Suprapubic skin (tissue), 4 donors: ENCODE data around the gene BTBD7. TPM values are rescaled to one million over a fixed set of nuclear protein-coding genes. Genes with fewer than 3 reads are reported as not detected.

Source experiments
- DNase-seq, 2 donors: peaks; one replicate each; pipeline ENCODE4 v3.0.0-alpha.2; 2019; ENCODE audit warnings: low spot score in 2 of 2
- H3K27ac ChIP-seq: fragments of 200-600 bp; sonication (generic); one replicate; pipeline ENCODE4 v1.5.1; 2019
- H3K27me3 ChIP-seq: fragments of 200-600 bp; sonication (generic); one replicate; pipeline ENCODE4 v1.5.1; 2019
- H3K36me3 ChIP-seq: fragments of 200-600 bp; sonication (generic); one replicate; pipeline ENCODE4 v1.5.1; 2019
- H3K4me1 ChIP-seq: fragments of 200-600 bp; sonication (generic); one replicate; pipeline ENCODE4 v1.5.1; 2019
- H3K4me3 ChIP-seq: fragments of 200-600 bp; sonication (generic); one replicate; pipeline ENCODE4 v1.5.1; 2019; ENCODE audit warnings: mild to moderate bottlenecking
- H3K9me3 ChIP-seq: fragments of 200-600 bp; sonication (generic); one replicate; pipeline ENCODE4 v1.5.1; 2019
- EP300 ChIP-seq: sonication (generic); formaldehyde crosslinking; IDR thresholded peaks from one replicate; pipeline ENCODE4 v1.6.1; 2017; ENCODE audit warnings: antibody characterized with exemption
- POLR2A ChIP-seq, 2 donors: fragments of 450-650 bp; IDR thresholded peaks; one replicate each; pipeline ENCODE4 v1.6.1; 2017; ENCODE audit warnings: antibody characterized with exemption in 2 of 2, mild to moderate bottlenecking in 2 of 2, moderate library complexity in 2 of 2
- POLR2AphosphoS5 ChIP-seq, 3 donors: sonication (generic); formaldehyde crosslinking; IDR thresholded peaks; one replicate each; pipeline ENCODE4 v1.6.1; 2017; ENCODE audit warnings: antibody characterized with exemption in 3 of 3
- WGBS: methylation state at CpG from one replicate; pipeline ENCODE4 v1.1.5; 2018; 5-methylcytosine and 5-hydroxymethylcytosine counted together
- total RNA-seq, 4 donors: library from RNA; depleted of rRNA; stranded (reverse); fragments of >200 nt; gene quantifications; one replicate each; pipeline ENCODE4 v1.1.0, GENCODE V29; 2016
- TF ChIP-seq, protein P1 (sequence below), 2 donors: fragments of 200-600 bp in 1 of 2; fragments of 450-650 bp in 1 of 2; sonication (generic) in 1 of 2; IDR thresholded peaks; one replicate each; pipeline ENCODE4 v1.5.1; 2016 to 2019; ENCODE audit warnings: antibody characterized with exemption in 2 of 2, mild to moderate bottlenecking in 1 of 2, moderate library complexity in 1 of 2

The BTBD7 gene
- total RNA-seq, 4 donors from 2014 or later = 18.8 to 27.0 (median 23.6) TPM

DNA sequence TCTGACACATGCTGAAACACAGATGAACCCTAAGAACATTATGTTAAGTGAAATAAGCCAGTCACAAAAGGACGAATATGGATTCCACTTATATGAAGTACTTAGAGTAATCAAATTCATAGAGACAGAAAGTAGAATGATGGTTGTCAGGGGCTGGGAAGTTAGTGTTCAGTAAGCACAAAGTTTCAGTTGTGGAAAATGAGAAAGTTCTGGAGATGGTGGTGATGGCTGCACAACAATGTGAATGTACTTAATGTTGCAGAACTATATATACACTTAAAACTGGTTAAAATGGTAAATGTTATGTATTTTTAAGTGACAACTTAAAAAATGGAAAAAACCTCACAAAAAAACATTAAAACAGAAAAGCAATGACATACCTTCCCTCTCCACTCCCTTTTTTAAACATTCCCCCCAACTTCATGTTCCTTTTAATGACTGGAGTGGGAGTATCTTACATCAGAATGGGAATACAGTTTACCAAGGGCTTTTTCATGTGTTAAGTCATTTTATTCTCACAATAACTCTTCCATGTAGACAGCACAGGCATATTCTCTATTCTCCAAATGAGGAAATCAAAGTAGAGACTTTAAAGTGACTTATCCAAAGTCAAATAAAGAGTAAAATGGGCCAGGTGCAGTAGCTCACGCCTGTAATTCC is 24.0 kb downstream of the BTBD7 start:
- TF ChIP-seq POLR2A (IDR thresholded peaks at IDR 0.05) = no peak
- TF ChIP-seq EP300 = no peak
- no peak for TF ChIP-seq POLR2AphosphoS5 (IDR thresholded peaks at IDR 0.05)
- TF ChIP-seq, protein P1, sequence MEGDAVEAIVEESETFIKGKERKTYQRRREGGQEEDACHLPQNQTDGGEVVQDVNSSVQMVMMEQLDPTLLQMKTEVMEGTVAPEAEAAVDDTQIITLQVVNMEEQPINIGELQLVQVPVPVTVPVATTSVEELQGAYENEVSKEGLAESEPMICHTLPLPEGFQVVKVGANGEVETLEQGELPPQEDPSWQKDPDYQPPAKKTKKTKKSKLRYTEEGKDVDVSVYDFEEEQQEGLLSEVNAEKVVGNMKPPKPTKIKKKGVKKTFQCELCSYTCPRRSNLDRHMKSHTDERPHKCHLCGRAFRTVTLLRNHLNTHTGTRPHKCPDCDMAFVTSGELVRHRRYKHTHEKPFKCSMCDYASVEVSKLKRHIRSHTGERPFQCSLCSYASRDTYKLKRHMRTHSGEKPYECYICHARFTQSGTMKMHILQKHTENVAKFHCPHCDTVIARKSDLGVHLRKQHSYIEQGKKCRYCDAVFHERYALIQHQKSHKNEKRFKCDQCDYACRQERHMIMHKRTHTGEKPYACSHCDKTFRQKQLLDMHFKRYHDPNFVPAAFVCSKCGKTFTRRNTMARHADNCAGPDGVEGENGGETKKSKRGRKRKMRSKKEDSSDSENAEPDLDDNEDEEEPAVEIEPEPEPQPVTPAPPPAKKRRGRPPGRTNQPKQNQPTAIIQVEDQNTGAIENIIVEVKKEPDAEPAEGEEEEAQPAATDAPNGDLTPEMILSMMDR (IDR thresholded peaks at IDR 0.05) = no peak
- no peak for DNase-seq
- no peaks in the 10 kb centered on the region for H3K36me3 ChIP-seq
- 91% methylated on average over 2 of the region's 2 CpGs for WGBS
- no peak overlapping the region for H3K27ac ChIP-seq
- H3K27me3 ChIP-seq = no peaks in the 10 kb centered on the region
- H3K9me3 ChIP-seq = no peaks in the 10 kb centered on the region
- no peak overlapping the region for H3K4me3 ChIP-seq
- H3K4me1 ChIP-seq = peaks cover 20% of the 10 kb centered on the region

DNA sequence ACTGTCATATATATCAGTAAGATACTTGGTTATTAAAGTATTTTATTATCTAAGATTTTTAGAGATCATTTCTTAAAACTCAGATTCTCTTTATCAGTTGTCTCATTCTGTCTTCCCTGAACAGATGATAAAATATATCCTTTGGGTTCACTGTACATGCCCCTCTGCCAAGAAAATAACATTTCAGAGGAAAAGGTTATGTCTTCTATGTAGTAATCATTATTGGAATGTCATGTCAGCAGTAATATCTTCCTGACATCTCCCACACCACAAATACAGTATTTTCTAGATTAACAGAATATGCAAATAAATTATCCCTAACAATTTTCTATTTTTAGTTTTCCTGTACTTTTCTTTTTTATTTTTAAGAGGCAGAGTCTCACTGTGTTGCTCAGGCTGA is 26.0 kb downstream of the BTBD7 start:
- Histone ChIP-seq H3K4me1 (peaks cover 17% of the 10 kb centered on the region), H3K9me3 (no peaks in the 10 kb centered on the region), H3K27ac (no peak overlapping the region), H3K4me3 (no peak overlapping the region), H3K27me3 (no peaks in the 10 kb centered on the region), H3K36me3 (no peaks in the 10 kb centered on the region)
- TF ChIP-seq EP300 (no peak), POLR2AphosphoS5 (IDR thresholded peaks at IDR 0.05) (no peak), POLR2A (IDR thresholded peaks at IDR 0.05) (no peak)
- TF ChIP-seq, protein P1 (IDR thresholded peaks at IDR 0.05) = no peak
- DNase-seq = no peak

DNA sequence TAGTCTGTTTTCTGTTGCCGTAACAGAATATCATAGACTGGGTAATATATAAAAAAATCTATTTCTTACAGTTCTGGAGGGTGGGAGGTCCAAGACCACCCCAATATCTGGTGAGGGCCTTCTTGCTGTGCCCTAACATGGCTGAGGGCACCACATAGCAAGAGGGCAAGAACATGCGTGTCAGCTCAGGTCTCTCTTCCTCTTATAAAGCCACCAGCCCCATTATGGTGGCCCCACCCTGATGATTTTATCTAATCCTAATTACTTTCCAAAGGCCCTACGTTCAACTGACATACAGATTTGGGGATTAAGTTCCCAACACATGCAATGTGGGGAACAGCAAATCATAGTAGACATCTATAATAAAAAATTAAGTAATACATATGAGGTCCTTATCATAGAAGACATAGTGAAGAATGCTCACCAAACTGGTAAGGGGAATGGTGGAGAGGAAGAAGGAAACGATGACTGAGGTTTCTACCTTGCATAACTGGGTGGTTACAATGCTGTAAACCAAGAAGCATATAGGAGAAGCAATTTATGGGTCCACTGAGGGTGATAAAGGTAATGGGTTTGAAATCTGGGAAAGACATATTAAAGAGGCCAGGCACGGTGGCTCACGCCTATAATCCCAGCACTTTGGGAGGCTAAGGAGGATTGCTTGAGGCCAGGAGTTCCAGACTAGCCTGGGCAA is 27.0 kb downstream of the BTBD7 start:
- TF ChIP-seq EP300 (no peak), POLR2A (IDR thresholded peaks at IDR 0.05) (no peak), POLR2AphosphoS5 (IDR thresholded peaks at IDR 0.05) (no peak)
- TF ChIP-seq, protein P1 (IDR thresholded peaks at IDR 0.05) = no peak
- no peaks in the 10 kb centered on the region for H3K9me3 ChIP-seq
- H3K27me3 ChIP-seq = no peaks in the 10 kb centered on the region
- WGBS = 78% methylated on average over 6 of the region's 6 CpGs
- no peak overlapping the region for H3K4me3 ChIP-seq
- peaks cover 17% of the 10 kb centered on the region for H3K4me1 ChIP-seq
- no peak overlapping the region for H3K27ac ChIP-seq
- no peaks in the 10 kb centered on the region for H3K36me3 ChIP-seq
- DNase-seq = no peak

DNA sequence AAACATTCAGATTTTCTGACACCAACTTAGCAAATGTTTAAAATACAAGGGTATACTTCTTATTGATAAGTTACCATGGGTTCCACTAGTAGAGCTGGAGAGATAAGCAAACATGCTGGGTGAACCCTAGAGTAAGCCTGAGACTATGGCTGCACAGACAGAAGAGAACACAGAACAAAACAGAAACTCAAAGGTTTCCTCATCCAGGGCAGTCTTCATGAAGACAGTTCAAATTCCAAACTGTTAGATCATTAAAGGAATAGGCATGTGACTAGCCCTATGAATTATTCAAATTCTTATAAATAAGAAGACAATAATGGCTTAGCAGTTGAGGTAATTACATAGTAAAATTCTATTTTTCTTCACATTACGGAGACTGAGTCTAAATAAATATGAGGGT is 28.1 kb downstream of the BTBD7 start:
- no peak overlapping the region for H3K27ac ChIP-seq
- H3K36me3 ChIP-seq = no peaks in the 10 kb centered on the region
- H3K9me3 ChIP-seq = no peaks in the 10 kb centered on the region
- H3K27me3 ChIP-seq = no peaks in the 10 kb centered on the region
- 97% methylated on average over 1 of the region's 1 CpG for WGBS
- no peak for TF ChIP-seq EP300
- no peak for TF ChIP-seq POLR2A (IDR thresholded peaks at IDR 0.05)
- TF ChIP-seq, protein P1 (IDR thresholded peaks at IDR 0.05) = no peak
- no peak for TF ChIP-seq POLR2AphosphoS5 (IDR thresholded peaks at IDR 0.05)
- DNase-seq = no peak
- peaks cover 17% of the 10 kb centered on the region for H3K4me1 ChIP-seq
- H3K4me3 ChIP-seq = no peak overlapping the region

DNA sequence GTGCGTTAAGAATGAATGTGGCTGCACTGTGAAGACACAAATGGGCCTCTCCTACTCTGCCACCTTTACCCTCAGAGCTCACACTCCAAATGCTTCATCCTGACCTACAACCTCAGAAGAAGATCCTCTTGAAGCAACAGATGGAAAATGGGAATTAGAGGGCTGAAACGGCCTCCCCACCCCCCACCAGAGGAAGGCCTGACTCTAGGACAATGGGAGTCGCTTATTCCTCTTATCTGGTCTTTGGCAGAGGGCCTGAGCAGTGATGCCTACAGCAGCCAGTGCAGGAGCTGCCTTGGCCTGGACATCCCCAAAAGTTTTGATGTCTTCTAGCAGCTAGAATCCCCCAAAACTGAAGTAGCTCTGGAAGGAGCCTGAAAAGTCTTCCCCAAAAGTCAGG is 29.2 kb downstream of the BTBD7 start:
- Histone ChIP-seq H3K4me3 (no peak overlapping the region), H3K4me1 (peaks cover 17% of the 10 kb centered on the region), H3K36me3 (no peaks in the 10 kb centered on the region), H3K9me3 (no peaks in the 10 kb centered on the region), H3K27me3 (no peaks in the 10 kb centered on the region), H3K27ac (no peak overlapping the region)
- 75% methylated on average over 3 of the region's 3 CpGs for WGBS
- DNase-seq = no peak
- TF ChIP-seq POLR2AphosphoS5 (IDR thresholded peaks at IDR 0.05) (no peak), POLR2A (IDR thresholded peaks at IDR 0.05) (no peak)
